Keratinocyte (primary cell): ENCODE measurements around the gene RNASEH1. TPM values are rescaled to one million over a fixed set of nuclear protein-coding genes. Genes with fewer than 3 reads are reported as not detected.

Source experiments
- DNase-seq: peaks from one replicate; pipeline ENCODE4 v3.0.0-alpha.2; 2011; ENCODE audit warnings: low read depth, missing footprints, low spot score
- FAIRE-seq: peaks from 2 replicates; lab custom pipeline; 2011; peaks lifted over from hg19 to GRCh38; lab: Jason Lieb, UNC
- H2AFZ ChIP-seq: 2 replicates; pipeline ENCODE4 v1.6.0; 2012; ENCODE audit warnings: low read length, control low read depth, inconsistent platforms; ENCODE audit not compliant: control insufficient read depth
- H3K27ac ChIP-seq: 2 replicates; pipeline ENCODE4 v1.5.1; 2011; ENCODE audit warnings: low read length; ENCODE audit not compliant: control insufficient read depth, insufficient read depth
- H3K27me3 ChIP-seq: 3 replicates; pipeline ENCODE4 v1.6.0; 2011; ENCODE audit warnings: low read length; ENCODE audit not compliant: control insufficient read depth, insufficient read depth; ENCODE audit errors: extremely low read depth
- H3K36me3 ChIP-seq, 2 experiments: 2 replicates in 1 of 2; 3 replicates in 1 of 2; pipeline ENCODE4 v1.5.1; 2011; ENCODE audit warnings: low read length in 2 of 2, mild to moderate bottlenecking in 1 of 2; ENCODE audit not compliant: control insufficient read depth in 2 of 2, insufficient read depth in 2 of 2; ENCODE audit errors: extremely low read depth in 1 of 2
- H3K4me1 ChIP-seq: 3 replicates; pipeline ENCODE4 v1.5.1; 2011; ENCODE audit warnings: low read length; ENCODE audit not compliant: control insufficient read depth, insufficient read depth; ENCODE audit errors: extremely low read depth
- H3K4me2 ChIP-seq: 3 replicates; pipeline ENCODE4 v1.6.0; 2011; ENCODE audit warnings: low read depth, low read length; ENCODE audit not compliant: control insufficient read depth, insufficient read depth; ENCODE audit errors: extremely low read depth
- H3K4me3 ChIP-seq, 3 experiments: fragments of 200-600 bp in 1 of 3; sonication (generic) in 1 of 3; 2 replicates in 2 of 3; 3 replicates in 1 of 3; pipeline ENCODE4 v1.5.1; 2011 to 2016; ENCODE audit warnings: low read length in 3 of 3, mild to moderate bottlenecking in 3 of 3, control low read depth in 2 of 3, inconsistent platforms in 1 of 3, low read depth in 1 of 3, mixed read lengths in 1 of 3, mixed run types in 1 of 3, moderate library complexity in 1 of 3; ENCODE audit not compliant: control insufficient read depth in 2 of 3, insufficient read depth in 2 of 3; ENCODE audit errors: extremely low read depth in 1 of 3
- H3K79me2 ChIP-seq: 2 replicates; pipeline ENCODE4 v1.6.0; 2012; ENCODE audit warnings: low read length; ENCODE audit not compliant: control insufficient read depth, insufficient read depth
- H3K9ac ChIP-seq: 3 replicates; pipeline ENCODE4 v1.6.0; 2011; ENCODE audit warnings: low read length; ENCODE audit not compliant: control insufficient read depth, insufficient read depth; ENCODE audit errors: extremely low read depth
- H3K9me1 ChIP-seq: 3 replicates; pipeline ENCODE4 v1.6.0; 2011; ENCODE audit warnings: low read length; ENCODE audit not compliant: control insufficient read depth, insufficient read depth; ENCODE audit errors: extremely low read depth
- H3K9me3 ChIP-seq: 2 replicates; pipeline ENCODE4 v1.5.1; 2012; ENCODE audit warnings: low read depth, low read length; ENCODE audit not compliant: control insufficient read depth
- H4K20me1 ChIP-seq: 3 replicates; pipeline ENCODE4 v1.6.0; 2011; ENCODE audit warnings: low read length; ENCODE audit not compliant: control insufficient read depth, insufficient read depth; ENCODE audit errors: extremely low read depth
- EZH2 ChIP-seq: IDR thresholded peaks from one replicate; pipeline ENCODE4 v1.6.1; 2012; ENCODE audit warnings: inconsistent platforms, mild to moderate bottlenecking, low read length, moderate library complexity
- dilution Hi-C: fragments of 300-500 bp; cut with MboI; formaldehyde crosslinking; loops from one replicate; pipeline ENCODE4 v1.7.0; 2020; ENCODE audit warnings: low sequenced_read_pairs; ENCODE audit not compliant: extremely low pct_ligation_motif_present
- polyA plus RNA-seq, 5 experiments: library from polyadenylated mRNA; depleted of rRNA in 3 of 5; stranded (reverse) in 3 of 5; stranded (forward) in 1 of 5; unstranded in 1 of 5; fragments of >200 nt; gene quantifications; 1 replicate in 1 of 5; 2 replicates in 3 of 5; 3 replicates in 1 of 5; pipeline versions ENCODE4 v1.2.1 to v1.2.3, GENCODE V29; 2011 to 2012; ENCODE audit warnings: missing spikeins in 2 of 5, low read depth in 1 of 5, low replicate concordance in 1 of 5
- TF ChIP-seq, protein P1 (sequence below), 3 experiments: IDR thresholded peaks in 1 of 3; conservative IDR thresholded peaks in 1 of 3; optimal IDR thresholded peaks in 1 of 3; 2 replicates in 2 of 3; 3 replicates in 1 of 3; pipeline versions ENCODE3 to v1.5.1; 2011; ENCODE audit warnings: low read length in 3 of 3, mild to moderate bottlenecking in 3 of 3, moderate library complexity in 2 of 3, control low read depth in 1 of 3, inconsistent platforms in 1 of 3; ENCODE audit not compliant: insufficient read depth in 2 of 3; ENCODE audit errors: extremely low read depth in 1 of 3

RNASEH1 gene
- polyA plus RNA-seq, 1 donor (not counting 4 experiments of a cell fraction or from before 2014, with no cell fraction given), result 15.3 TPM

DNA sequence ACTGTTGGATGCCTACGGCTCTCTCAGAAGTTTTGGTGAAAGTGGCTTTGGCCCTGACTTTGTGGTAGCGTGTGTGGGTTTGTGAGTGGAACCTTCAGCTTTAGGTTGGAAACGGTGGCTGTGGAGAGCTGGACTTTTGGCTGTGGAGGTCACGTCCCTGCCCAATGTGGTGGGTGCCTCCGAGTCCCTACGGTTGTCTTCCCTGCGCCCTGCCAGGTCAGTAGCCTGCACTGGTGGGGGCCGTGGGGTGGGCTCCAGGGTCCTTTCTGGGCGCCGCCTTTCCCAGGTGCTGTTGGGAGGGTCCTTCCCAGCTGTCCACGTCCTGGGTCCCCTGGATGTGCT, 47.9 kb upstream of the RNASEH1 start:
- H4K20me1 ChIP-seq, result no peaks in the 10 kb centered on the region
- H3K9me3 ChIP-seq, result no peaks in the 10 kb centered on the region
- H3K27me3 ChIP-seq, result no peaks in the 10 kb centered on the region
- no peak overlapping the region for H3K9ac ChIP-seq
- H3K4me2 ChIP-seq, result no peak overlapping the region
- no peaks in the 10 kb centered on the region for H3K4me1 ChIP-seq
- DNase-seq (no peak), FAIRE-seq (no peak)
- no peak overlapping the region for H3K4me3 ChIP-seq
- H3K36me3 ChIP-seq, result no peaks in the 10 kb centered on the region
- H3K27ac ChIP-seq, result no peak overlapping the region
- H2AFZ ChIP-seq, result no peak overlapping the region
- TF ChIP-seq, protein P1, sequence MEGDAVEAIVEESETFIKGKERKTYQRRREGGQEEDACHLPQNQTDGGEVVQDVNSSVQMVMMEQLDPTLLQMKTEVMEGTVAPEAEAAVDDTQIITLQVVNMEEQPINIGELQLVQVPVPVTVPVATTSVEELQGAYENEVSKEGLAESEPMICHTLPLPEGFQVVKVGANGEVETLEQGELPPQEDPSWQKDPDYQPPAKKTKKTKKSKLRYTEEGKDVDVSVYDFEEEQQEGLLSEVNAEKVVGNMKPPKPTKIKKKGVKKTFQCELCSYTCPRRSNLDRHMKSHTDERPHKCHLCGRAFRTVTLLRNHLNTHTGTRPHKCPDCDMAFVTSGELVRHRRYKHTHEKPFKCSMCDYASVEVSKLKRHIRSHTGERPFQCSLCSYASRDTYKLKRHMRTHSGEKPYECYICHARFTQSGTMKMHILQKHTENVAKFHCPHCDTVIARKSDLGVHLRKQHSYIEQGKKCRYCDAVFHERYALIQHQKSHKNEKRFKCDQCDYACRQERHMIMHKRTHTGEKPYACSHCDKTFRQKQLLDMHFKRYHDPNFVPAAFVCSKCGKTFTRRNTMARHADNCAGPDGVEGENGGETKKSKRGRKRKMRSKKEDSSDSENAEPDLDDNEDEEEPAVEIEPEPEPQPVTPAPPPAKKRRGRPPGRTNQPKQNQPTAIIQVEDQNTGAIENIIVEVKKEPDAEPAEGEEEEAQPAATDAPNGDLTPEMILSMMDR (optimal IDR thresholded peaks at IDR 0.05 in 1 of 3, IDR thresholded peaks at IDR 0.05 in 1 of 3, conservative IDR thresholded peaks at IDR 0.05 in 1 of 3; ENCODE audit: extremely low read depth in 1 of 3, insufficient read depth in 2 of 3, low read length in 3 of 3), result no peak
- no peak for TF ChIP-seq EZH2
- no peaks in the 10 kb centered on the region for H3K79me2 ChIP-seq
- H3K9me1 ChIP-seq, result no peaks in the 10 kb centered on the region
- dilution Hi-C loops, result no loop called here

DNA sequence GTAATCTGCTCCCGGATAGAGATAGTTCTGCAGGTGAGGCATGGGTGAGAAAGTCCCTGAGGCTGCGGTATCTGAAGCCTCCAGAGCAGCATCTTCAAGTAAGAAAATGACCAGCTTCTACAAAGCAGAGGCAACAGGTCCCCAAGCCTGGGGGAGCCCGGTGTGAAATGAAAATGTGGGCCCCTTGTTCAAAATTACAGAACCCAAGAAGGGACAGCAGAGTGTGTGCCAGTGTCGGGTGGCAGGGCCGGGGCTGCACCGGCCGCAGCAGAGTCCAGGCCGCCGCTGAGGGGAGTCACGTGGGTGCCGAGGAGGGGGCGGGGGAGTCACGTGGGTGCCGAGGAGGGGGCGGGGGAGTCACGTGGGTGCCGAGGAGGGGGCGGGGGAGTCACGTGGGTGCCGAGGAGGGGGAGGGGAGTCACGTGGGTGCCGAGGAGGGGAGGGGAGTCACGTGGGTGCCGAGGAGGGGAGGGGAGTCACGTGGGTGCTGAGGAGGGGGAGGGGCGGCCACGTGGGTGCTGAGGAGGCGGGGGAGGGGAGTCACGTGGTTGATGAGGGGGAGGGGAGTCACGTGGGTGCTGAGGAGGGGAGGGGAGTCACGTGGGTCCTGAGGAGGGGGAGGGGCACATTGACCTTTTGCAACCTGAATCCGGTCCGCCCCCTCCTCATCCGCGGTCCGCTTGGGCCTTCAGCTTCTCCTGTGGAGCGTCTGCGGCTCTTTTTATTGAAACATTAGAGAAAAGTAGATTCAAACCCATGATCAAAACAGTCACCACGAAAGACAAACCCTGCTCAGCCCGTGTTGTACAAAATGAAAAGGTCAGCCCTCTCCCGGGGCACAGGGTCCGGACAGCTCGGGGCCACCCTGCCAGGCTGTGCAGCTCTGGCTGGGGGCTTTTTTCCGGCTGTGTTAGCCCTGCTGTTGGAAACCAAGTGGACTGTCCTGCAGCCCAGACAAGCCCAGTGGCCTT, 47.1 kb upstream of the RNASEH1 start:
- Histone ChIP-seq H2AFZ (no peak overlapping the region), H3K27me3 (no peaks in the 10 kb centered on the region), H3K9me1 (no peaks in the 10 kb centered on the region), H3K36me3 (no peaks in the 10 kb centered on the region), H3K9me3 (no peaks in the 10 kb centered on the region), H3K4me3 (no peak overlapping the region), H3K79me2 (no peaks in the 10 kb centered on the region), H3K4me2 (no peak overlapping the region), H3K27ac (no peak overlapping the region), H3K4me1 (no peaks in the 10 kb centered on the region), H4K20me1 (no peaks in the 10 kb centered on the region), H3K9ac (no peak overlapping the region)
- TF ChIP-seq, protein P1 (optimal IDR thresholded peaks at IDR 0.05 in 1 of 3, IDR thresholded peaks at IDR 0.05 in 1 of 3, conservative IDR thresholded peaks at IDR 0.05 in 1 of 3; ENCODE audit: extremely low read depth in 1 of 3, insufficient read depth in 2 of 3, low read length in 3 of 3), result no peak
- no peak for TF ChIP-seq EZH2
- dilution Hi-C loops, result no loop called here
- FAIRE-seq (no peak), DNase-seq (no peak)
